GM12891 (cell line): Measurements from ENCODE around the gene RAD21L1.

Experiments used
- DNase-seq: peaks from one replicate; pipeline ENCODE4 v3.0.0; 2011; ENCODE audit warnings: low spot score; ENCODE audit not compliant: insufficient read length
- FAIRE-seq: peaks from 2 replicates; lab custom pipeline; 2011; peaks lifted over from hg19 to GRCh38; lab: Jason Lieb, UNC
- PAX5 ChIP-seq: IDR thresholded peaks from 2 replicates; pipeline ENCODE4 v1.6.1; 2011; ENCODE audit warnings: low read length, moderate library complexity, mild to moderate bottlenecking; ENCODE audit not compliant: insufficient read depth, severe bottlenecking
- POLR2A ChIP-seq: IDR thresholded peaks from 2 replicates; pipeline ENCODE4 v1.6.1; 2011; ENCODE audit warnings: low read depth, low read length, control low read depth
- POLR2AphosphoS5 ChIP-seq: IDR thresholded peaks from 2 replicates; pipeline ENCODE4 v1.6.1; 2011; ENCODE audit warnings: low read depth, low read length, control low read depth
- POU2F2 ChIP-seq: IDR thresholded peaks from 2 replicates; pipeline ENCODE4 v1.6.1; 2011; ENCODE audit warnings: low read depth, mild to moderate bottlenecking, control low read depth, low read length, moderate library complexity
- SPI1 ChIP-seq: IDR thresholded peaks from 2 replicates; pipeline ENCODE4 v1.6.1; 2011; ENCODE audit warnings: low read depth, low read length, control low read depth
- TAF1 ChIP-seq: IDR thresholded peaks from 2 replicates; pipeline ENCODE4 v1.6.1; 2011; ENCODE audit warnings: low read depth, low read length, control low read depth

Gene RAD21L1

DNA sequence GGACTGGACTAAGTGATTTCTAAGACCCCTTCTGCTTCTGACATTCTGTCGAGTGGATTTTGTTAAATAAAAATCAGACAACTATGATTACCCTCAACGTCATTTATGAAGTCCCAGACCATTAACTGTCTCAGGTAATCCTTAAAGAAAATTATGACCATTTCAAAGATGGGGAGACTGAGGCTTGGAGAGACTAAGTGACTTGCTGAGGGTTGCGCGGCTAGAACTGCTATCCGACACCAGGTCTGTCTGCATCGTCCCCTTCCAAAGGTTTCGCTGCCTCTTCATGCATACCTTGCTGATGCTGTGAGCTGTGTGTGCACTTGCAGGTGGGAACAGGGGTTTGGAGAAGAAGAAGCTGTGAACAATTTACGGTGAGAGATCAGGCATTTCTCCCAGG is 43.4 kb downstream of the RAD21L1 start:
- no peak for FAIRE-seq
- DNase-seq: no peak
- TF ChIP-seq SPI1 (no peak), POLR2AphosphoS5 (no peak), PAX5 (no peak), TAF1 (no peak), POLR2A (no peak), POU2F2 (no peak)

DNA sequence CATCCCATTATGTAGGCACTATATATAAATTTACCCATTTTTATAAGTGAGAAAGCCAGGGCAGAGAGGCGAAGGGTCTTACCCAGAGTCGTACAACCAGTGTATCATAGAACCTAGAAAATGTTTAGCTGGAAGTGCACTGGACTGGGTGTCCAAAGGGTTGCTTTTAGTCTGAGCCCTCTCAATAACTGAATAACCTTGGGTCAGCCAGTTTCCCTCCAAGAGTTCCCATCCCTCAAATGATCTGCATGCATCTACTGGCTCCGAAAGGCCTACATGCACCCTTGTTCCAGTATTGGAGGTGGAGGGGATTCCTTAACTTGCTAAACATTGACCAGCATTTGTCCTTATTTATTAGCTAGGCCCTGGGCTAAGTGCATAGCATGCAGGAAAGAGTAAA is 44.0 kb downstream of the RAD21L1 start:
- no peak for DNase-seq
- TF ChIP-seq SPI1: no peak
- TF ChIP-seq POU2F2: no peak
- TF ChIP-seq POLR2A: no peak
- TF ChIP-seq PAX5: no peak
- no peak for TF ChIP-seq POLR2AphosphoS5
- no peak for TF ChIP-seq TAF1
- no peak for FAIRE-seq

DNA sequence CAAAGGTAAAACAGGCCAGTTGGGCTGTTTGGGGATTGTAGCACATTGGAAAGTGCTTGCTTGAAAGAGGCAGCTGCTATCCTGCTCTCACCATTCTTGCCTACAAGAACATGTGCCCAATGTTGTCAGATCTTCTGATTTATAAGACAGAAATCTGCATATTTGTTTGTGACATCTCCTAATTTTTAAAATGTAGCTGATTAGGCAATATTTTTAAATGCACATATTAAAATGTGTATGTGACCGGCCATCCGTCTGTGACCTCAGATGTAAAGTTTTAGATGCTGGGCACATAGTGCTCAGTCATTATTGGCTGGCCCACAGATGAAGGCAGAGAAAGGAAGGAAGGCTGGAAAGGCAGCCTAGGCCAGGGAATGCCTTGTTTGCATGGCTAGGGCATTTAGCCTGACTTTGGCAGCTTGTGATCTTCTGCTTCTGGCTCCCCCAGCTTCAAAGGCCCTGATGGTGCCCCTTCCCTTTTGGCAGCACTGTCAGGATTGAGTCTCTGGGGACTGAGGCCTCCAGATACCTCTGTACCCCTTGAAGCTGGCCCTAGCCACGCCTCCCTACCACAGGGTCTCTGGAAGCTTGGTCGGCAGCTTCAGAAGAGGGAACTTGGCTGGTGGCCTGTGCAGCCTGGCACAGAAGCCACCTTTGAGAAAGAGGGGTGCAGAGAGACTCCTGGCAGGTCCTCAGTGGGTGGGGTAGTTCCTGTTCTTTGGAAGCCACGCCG is 46.7 kb downstream of the RAD21L1 start:
- FAIRE-seq (no peak), DNase-seq (no peak)
- TF ChIP-seq POLR2AphosphoS5: no peak
- TF ChIP-seq POU2F2: no peak
- no peak for TF ChIP-seq TAF1
- no peak for TF ChIP-seq SPI1
- TF ChIP-seq PAX5: no peak
- no peak for TF ChIP-seq POLR2A

- FAIRE-seq: no peak
- no peak for DNase-seq
- no peak for TF ChIP-seq POU2F2
- TF ChIP-seq TAF1: no peak
- no peak for TF ChIP-seq PAX5
- no peak for TF ChIP-seq POLR2AphosphoS5
These were observed 47.5 kb downstream of the RAD21L1 start for GRCh38 chr20:1273366-1273765.

DNA sequence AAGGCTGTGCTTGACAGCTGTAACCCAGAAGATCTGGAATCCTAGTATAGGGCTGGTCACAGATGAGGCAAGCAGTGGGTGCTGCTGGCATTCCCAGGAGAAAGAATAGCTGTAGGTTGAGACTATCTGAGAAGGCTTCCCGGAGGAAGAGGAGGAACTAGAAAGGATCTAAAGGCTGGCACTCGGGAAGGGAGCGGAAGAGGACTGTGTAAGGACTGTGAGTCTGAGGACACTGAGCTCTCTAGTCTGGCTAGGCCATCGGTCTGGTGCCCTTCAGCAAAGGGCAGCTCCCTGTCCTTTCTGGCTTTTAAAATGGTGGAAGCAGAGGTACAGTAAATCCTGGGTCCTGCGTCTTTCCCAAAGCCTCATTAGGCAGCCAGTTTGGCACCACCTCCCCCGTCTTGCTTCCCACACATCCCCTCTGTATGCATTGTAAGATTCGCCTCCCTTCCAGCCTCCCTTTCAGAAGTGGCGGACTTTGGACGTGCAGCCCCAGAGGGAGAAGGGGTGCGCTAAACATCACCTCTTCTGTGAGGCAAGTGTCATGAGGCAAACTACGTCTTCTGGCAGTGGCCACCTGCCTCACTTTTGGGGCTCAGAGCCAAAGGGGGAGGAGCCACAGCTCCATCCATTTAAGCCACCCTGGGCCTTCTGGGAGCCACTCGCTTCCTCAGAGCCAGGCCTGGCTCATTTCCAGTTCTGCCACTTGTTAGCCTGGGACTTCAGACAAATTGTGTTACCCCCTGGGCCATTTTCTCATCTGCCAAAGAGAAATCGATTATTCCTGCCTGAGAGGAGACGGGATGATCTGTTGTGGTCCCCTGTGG is 48.9 kb downstream of the RAD21L1 start:
- TF ChIP-seq POLR2AphosphoS5 (no peak), POLR2A (no peak), TAF1 (no peak), SPI1 (no peak), PAX5 (no peak)
- FAIRE-seq (no peak), DNase-seq (no peak)

GRCh38 chr20:1275919-1276318 is 50.1 kb downstream of the RAD21L1 start:
- TF ChIP-seq PAX5 (no peak), SPI1 (no peak), POLR2AphosphoS5 (no peak), POU2F2 (no peak), POLR2A (no peak), TAF1 (no peak)
- FAIRE-seq (no peak), DNase-seq (no peak)

DNA sequence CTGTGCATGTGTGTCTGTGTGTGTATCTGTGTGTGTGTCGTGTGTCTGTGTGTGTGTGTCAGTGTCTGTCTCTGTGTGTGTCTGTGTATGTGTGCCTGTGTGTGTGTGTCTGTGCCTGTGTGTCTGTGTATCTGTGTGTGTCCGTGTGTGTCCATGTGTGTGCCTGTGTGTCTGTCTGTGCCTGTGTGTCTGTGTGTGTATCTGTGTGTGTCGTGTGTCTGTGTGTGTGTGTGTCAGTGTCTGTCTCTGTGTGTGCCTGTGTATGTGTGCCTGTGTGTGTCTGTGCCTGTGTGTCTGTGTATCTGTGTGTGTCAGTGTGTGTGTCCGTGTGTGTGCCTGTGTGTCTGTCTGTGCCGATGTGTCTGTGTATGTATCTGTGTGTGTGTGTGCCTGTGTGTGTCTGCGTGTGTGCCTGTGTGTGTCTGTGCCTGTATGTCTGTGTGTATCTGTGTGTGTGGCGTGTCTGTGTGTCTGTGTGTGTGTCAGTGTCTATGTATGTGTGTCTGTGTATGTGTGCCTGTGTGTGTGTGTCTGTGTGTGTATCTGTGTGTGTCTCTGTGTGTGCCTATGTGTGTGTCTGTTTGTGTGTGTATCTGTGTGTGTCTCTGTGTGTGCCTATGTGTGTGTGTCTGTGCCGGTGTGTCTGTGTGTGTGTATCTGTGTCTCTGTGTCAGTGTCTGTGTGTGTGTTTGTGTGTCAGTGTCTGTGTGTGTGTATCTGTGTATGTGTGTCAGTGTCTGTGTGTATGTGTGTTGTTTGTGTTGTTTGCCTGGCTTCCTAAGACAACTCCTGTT is 51.9 kb downstream of the RAD21L1 start:
- DNase-seq (no peak), FAIRE-seq (peak; percentile 82)
- TF ChIP-seq POLR2A: no peak
- no peak for TF ChIP-seq SPI1
- no peak for TF ChIP-seq POLR2AphosphoS5
- TF ChIP-seq PAX5: no peak
- TF ChIP-seq TAF1: no peak
- no peak for TF ChIP-seq POU2F2

DNA sequence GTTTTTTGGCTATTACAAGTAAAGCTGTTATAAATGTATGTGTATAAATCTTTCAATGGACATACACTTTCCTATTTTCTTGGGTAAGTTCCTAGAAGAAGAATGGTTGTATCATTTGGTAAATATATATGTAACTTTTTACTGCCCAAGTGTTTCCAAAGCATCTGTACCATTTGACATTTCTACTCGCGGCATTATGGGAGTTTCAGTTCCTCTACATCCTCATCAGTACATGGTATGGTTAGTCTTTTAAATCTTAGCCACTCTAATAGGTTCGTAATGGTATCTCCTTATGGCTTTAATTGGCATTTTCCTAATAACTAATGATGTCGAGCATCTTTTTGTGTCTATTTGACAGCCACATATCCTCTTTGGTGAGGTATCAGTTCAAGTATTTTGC is 53.1 kb downstream of the RAD21L1 start:
- FAIRE-seq: no peak
- TF ChIP-seq POLR2A: no peak
- TF ChIP-seq SPI1: peak; percentile 87
- TF ChIP-seq TAF1: no peak
- no peak for TF ChIP-seq POU2F2
- no peak for TF ChIP-seq PAX5
- TF ChIP-seq POLR2AphosphoS5: no peak
- DNase-seq: no peak

DNA sequence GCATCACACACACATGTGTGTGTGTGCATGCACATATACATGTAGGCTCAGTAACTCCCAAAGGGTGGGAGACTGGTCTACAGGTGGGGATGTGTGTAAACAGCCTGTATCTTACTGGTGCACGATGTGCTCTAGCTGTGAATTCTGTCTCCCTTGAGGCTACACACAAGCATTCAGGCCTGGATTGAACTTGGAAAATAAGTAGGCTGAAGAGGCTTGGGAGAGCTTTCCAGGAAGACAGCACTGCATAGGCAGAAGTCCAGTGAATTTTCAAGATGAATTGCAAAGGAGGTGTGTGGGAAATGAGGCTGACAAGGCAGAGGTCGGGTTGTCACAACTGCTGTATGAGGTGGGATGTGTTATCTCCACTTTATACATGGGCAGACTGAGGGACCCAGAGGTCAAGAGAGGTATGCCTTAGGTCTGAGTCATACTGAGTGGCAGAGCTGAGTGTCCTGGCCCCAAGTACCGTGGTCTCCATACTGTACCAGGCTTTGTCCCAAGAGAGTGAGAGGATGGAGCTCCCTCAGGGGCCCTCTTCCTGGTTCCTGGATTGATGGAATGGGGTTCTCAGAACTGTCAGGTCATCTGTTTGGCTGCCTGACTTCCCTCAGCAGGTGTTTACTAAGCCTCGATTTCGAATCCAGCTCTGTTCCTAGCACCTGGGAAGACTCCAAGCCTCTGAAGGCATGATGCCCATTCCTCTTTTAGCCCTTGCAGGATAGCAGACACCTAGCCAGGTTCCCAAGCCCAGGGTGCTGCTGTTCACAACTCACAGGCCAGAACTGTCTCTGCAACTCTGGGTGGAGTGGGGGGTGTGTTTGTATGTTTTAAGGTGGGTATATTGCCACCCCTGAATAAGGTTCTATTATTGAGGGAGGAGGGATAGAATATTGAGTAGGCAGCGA is 54.6 kb downstream of the RAD21L1 start:
- DNase-seq: no peak
- TF ChIP-seq TAF1: no peak
- no peak for FAIRE-seq
